Endodermal cell (in vitro differentiated cells): Measurements from ENCODE around the gene PTPN1. TPM values are rescaled to one million over a fixed set of nuclear protein-coding genes. Genes with fewer than 3 reads are reported as not detected.

Experiments used
- DNase-seq: peaks from one replicate; pipeline ENCODE4 v3.0.0-alpha.2; 2017
- H3K27ac ChIP-seq: 2 replicates; pipeline ENCODE4 v1.5.1; 2013; ENCODE audit warnings: mild to moderate bottlenecking, low read depth, low read length, moderate library complexity
- H3K27me3 ChIP-seq: 2 replicates; pipeline ENCODE4 v1.6.1; 2013; ENCODE audit warnings: mild to moderate bottlenecking, low read length, moderate library complexity; ENCODE audit not compliant: insufficient read depth, control insufficient read depth, poor library complexity, severe bottlenecking
- H3K36me3 ChIP-seq: 2 replicates; pipeline ENCODE4 v1.7.0; 2013; ENCODE audit warnings: mild to moderate bottlenecking, low read length, moderate library complexity; ENCODE audit not compliant: control insufficient read depth, insufficient read depth
- H3K4me1 ChIP-seq: one replicate; pipeline ENCODE4 v1.7.0; 2013; ENCODE audit warnings: low read length; ENCODE audit not compliant: control insufficient read depth, insufficient read depth
- H3K4me3 ChIP-seq: 2 replicates; pipeline ENCODE4 v1.5.1; 2013; ENCODE audit warnings: mild to moderate bottlenecking, low read length, moderate library complexity
- H3K9ac ChIP-seq: 2 replicates; pipeline ENCODE4 v1.6.1; 2013; ENCODE audit warnings: mild to moderate bottlenecking, low read length, moderate library complexity; ENCODE audit not compliant: poor library complexity, severe bottlenecking; ENCODE audit errors: extremely low read depth
- H3K9me3 ChIP-seq: 2 replicates; pipeline ENCODE4 v1.6.1; 2013; ENCODE audit warnings: mild to moderate bottlenecking, low read length, moderate library complexity; ENCODE audit not compliant: control insufficient read depth
- H3K27ac Mint-ChIP-seq: 2 replicates; pipeline ENCODE4 v1.8.0; 2020; ENCODE audit warnings: mixed read lengths
- H3K27me3 Mint-ChIP-seq: 2 replicates; pipeline ENCODE4 v1.8.0; 2021; ENCODE audit warnings: mild to moderate bottlenecking, mixed read lengths; ENCODE audit not compliant: insufficient read depth
- H3K36me3 Mint-ChIP-seq: 2 replicates; pipeline ENCODE4 v1.8.0; 2020; ENCODE audit warnings: low read depth, mixed read lengths
- H3K4me1 Mint-ChIP-seq: 2 replicates; pipeline ENCODE4 v1.8.0; 2020; ENCODE audit warnings: mixed read lengths
- H3K4me3 Mint-ChIP-seq: 2 replicates; pipeline ENCODE4 v1.8.0; 2020; ENCODE audit warnings: mild to moderate bottlenecking, moderate library complexity, mixed read lengths
- H3K9me3 Mint-ChIP-seq: 2 replicates; pipeline ENCODE4 v1.8.0; 2020; ENCODE audit warnings: mild to moderate bottlenecking, mixed read lengths
- CTCF ChIP-seq: fragments of 200-600 bp; sonication (generic); conservative IDR thresholded peaks from 2 replicates; pipeline ENCODE4 v1.5.0; 2021; ENCODE audit warnings: antibody characterized with exemption, mild to moderate bottlenecking
- WGBS, 2 experiments: methylation state at CpG; one replicate each; pipeline versions ENCODE4 v1.1.5 to v1.1.7; 2013; ENCODE audit warnings: missing lambda C conversion rate in 2 of 2, mixed read lengths in 1 of 2; ENCODE audit not compliant: insufficient coverage in 1 of 2, insufficient read length in 1 of 2; 5-methylcytosine and 5-hydroxymethylcytosine counted together
- total RNA-seq, 2 donors: library from RNA; stranded (reverse); fragmentation: NEBNext Ultra II Directional in 1 of 2; extraction: Animal tissue kit (Norgen Biotek cat#: 25700) in 1 of 2; gene quantifications; 2 replicates in 1 of 2; 3 replicates in 1 of 2; pipeline ENCODE4 v1.2.1, GENCODE V29; 2021

Gene PTPN1
- total RNA-seq, 2 donors from 2014 or later = 25.4 to 28.7 TPM

- Histone ChIP-seq H3K27ac (no peak overlapping the region), H3K9me3 (no peaks in the 10 kb centered on the region), H3K27me3 (no peaks in the 10 kb centered on the region), H3K4me3 (no peak overlapping the region), H3K36me3 (no peaks in the 10 kb centered on the region), H3K4me1 (no peaks in the 10 kb centered on the region), H3K9ac (no peak overlapping the region)
- Mint-ChIP-seq H3K4me1 (peaks cover 1% of the 10 kb centered on the region), H3K27ac (no peak overlapping the region), H3K4me3 (no peak overlapping the region), H3K9me3 (no peaks in the 10 kb centered on the region), H3K36me3 (no peaks in the 10 kb centered on the region), H3K27me3 (peaks cover 8% of the 10 kb centered on the region)
- WGBS, 2 experiments = 83% methylated on average over 5 of the region's 5 CpGs; no CpG with 5 or more reads in 1 of the 2 experiments
- no peak for DNase-seq
- no peak for TF ChIP-seq CTCF
These were observed 12.0 kb upstream of the PTPN1 start for GRCh38 chr20:50498071-50498776.

GRCh38 chr20:50499938-50500337 is 10.2 kb upstream of the PTPN1 start:
- no peak for TF ChIP-seq CTCF
- 97 to 100% methylated on average over 3 of the region's 3 CpGs for WGBS, 2 experiments
- Mint-ChIP-seq H3K27ac (no peak overlapping the region), H3K4me1 (peaks cover 1% of the 10 kb centered on the region), H3K27me3 (peaks cover 3% of the 10 kb centered on the region), H3K4me3 (no peak overlapping the region), H3K36me3 (no peaks in the 10 kb centered on the region), H3K9me3 (no peaks in the 10 kb centered on the region)
- no peaks in the 10 kb centered on the region for H3K36me3 ChIP-seq
- H3K9ac ChIP-seq = no peak overlapping the region
- H3K27me3 ChIP-seq = no peaks in the 10 kb centered on the region
- no peaks in the 10 kb centered on the region for H3K4me1 ChIP-seq
- H3K9me3 ChIP-seq = no peaks in the 10 kb centered on the region
- no peak for DNase-seq
- no peak overlapping the region for H3K4me3 ChIP-seq
- H3K27ac ChIP-seq = no peak overlapping the region

- Histone ChIP-seq H3K27ac (no peak overlapping the region), H3K36me3 (no peaks in the 10 kb centered on the region), H3K9ac (no peak overlapping the region), H3K27me3 (no peaks in the 10 kb centered on the region), H3K9me3 (no peaks in the 10 kb centered on the region), H3K4me3 (no peak overlapping the region), H3K4me1 (no peaks in the 10 kb centered on the region)
- WGBS, 2 experiments = 86 to 90% methylated on average over 7 to 11 of the region's 12 CpGs
- Mint-ChIP-seq H3K27ac (no peak overlapping the region), H3K4me1 (no peaks in the 10 kb centered on the region), H3K36me3 (no peaks in the 10 kb centered on the region), H3K27me3 (peaks cover 3% of the 10 kb centered on the region), H3K4me3 (no peak overlapping the region), H3K9me3 (no peaks in the 10 kb centered on the region)
- TF ChIP-seq CTCF = no peak
- no peak for DNase-seq
These were observed 8.0 kb upstream of the PTPN1 start for GRCh38 chr20:50501972-50502745.
